ENCODE results near the gene TAPBP. TPM values are rescaled to one million over a fixed set of nuclear protein-coding genes. Genes with fewer than 3 reads are reported as not detected.
A peak's percentile ranks its signal among the peaks of the same experiment; 100 is the strongest.

TAPBP gene
- total RNA-seq, 1 experiment from 2014 or later, result 80.1 TPM

DNA sequence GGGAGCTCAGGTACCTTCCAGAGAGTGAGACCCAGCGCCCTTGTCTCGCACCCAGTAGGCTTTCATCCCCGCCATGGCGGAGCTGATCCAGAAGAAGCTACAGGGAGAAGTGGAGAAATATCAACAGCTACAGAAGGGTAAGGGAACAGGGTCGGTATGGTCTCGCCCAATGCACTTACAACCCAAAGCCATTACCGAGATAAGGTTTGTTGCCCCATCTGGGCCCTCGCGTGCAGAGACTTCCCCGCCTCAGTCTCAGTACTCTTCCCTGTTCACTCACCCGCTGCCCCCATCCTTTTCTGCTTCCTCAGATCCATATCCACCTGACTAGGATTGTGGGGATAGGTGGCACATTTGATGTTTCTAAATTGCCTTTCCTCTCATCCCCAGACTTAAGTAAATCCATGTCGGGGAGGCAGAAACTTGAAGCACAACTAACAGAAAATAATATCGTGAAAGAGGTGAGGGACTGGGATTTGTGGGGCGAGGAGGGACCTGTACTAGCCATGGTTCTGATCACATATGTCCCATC lies 24.0 kb downstream of the TAPBP start:
- H4K20me1 ChIP-seq (ENCODE audit: insufficient read depth), result no peaks in the 10 kb centered on the region
- intact Hi-C loops (cut with micrococcal nuclease), result loop anchor here (5.0 kb wide), 1 partner anchor 102 kb away; the partner anchor contains the start of gene KIFC1
- RAD21 ChIA-PET (ENCODE audit: low non-redundant PET in 1 of 2, low total read pairs in 2 of 2, uncharacterized antibody in 2 of 2, unreplicated experiment in 2 of 2), result no interaction called here
- peak overlapping the region; percentile 97 for H3K4me3 ChIP-seq (replicated peaks in 1 of 2; ENCODE audit: low read depth in 1 of 2, low read length in 2 of 2)
- TF ChIP-seq POLR2A (IDR thresholded peaks at IDR 0.05; ENCODE audit: borderline replicate concordance, extremely low read depth, insufficient read depth, insufficient read length), result no peak
- no peak for TF ChIP-seq EZH2phosphoT487 (IDR thresholded peaks at IDR 0.05; ENCODE audit: borderline replicate concordance)
- TF ChIP-seq, protein P1, sequence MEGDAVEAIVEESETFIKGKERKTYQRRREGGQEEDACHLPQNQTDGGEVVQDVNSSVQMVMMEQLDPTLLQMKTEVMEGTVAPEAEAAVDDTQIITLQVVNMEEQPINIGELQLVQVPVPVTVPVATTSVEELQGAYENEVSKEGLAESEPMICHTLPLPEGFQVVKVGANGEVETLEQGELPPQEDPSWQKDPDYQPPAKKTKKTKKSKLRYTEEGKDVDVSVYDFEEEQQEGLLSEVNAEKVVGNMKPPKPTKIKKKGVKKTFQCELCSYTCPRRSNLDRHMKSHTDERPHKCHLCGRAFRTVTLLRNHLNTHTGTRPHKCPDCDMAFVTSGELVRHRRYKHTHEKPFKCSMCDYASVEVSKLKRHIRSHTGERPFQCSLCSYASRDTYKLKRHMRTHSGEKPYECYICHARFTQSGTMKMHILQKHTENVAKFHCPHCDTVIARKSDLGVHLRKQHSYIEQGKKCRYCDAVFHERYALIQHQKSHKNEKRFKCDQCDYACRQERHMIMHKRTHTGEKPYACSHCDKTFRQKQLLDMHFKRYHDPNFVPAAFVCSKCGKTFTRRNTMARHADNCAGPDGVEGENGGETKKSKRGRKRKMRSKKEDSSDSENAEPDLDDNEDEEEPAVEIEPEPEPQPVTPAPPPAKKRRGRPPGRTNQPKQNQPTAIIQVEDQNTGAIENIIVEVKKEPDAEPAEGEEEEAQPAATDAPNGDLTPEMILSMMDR (IDR thresholded peaks at IDR 0.05 in 2 of 3, conservative IDR thresholded peaks at IDR 0.05 in 1 of 3; ENCODE audit: borderline replicate concordance in 1 of 3, insufficient read depth in 1 of 3, low read depth in 2 of 3, low read length in 2 of 3), result no peak
- TF ChIP-seq RAD21 (IDR thresholded peaks at IDR 0.05; ENCODE audit: low read depth), result no peak
- TF ChIP-seq CEBPB (IDR thresholded peaks at IDR 0.05; ENCODE audit: low read depth), result no peak
- TF ChIP-seq, protein P2, sequence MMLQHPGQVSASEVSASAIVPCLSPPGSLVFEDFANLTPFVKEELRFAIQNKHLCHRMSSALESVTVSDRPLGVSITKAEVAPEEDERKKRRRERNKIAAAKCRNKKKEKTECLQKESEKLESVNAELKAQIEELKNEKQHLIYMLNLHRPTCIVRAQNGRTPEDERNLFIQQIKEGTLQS (IDR thresholded peaks at IDR 0.05), result no peak
- TF ChIP-seq, protein P3, sequence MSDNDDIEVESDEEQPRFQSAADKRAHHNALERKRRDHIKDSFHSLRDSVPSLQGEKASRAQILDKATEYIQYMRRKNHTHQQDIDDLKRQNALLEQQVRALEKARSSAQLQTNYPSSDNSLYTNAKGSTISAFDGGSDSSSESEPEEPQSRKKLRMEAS (IDR thresholded peaks at IDR 0.05), result no peak
- no peak for TF ChIP-seq EGR1 (IDR thresholded peaks at IDR 0.05; ENCODE audit: low read depth)
- no peak for TF ChIP-seq FOSL1 (IDR thresholded peaks at IDR 0.05; ENCODE audit: low read depth)
- TF ChIP-seq SP1 (IDR thresholded peaks at IDR 0.05; ENCODE audit: low read depth), result no peak
- no peak for TF ChIP-seq CBX3 (IDR thresholded peaks at IDR 0.05; ENCODE audit: low read depth)
- no peak for TF ChIP-seq ZNF274 (IDR thresholded peaks at IDR 0.05; ENCODE audit: low read depth, low read length)
- TF ChIP-seq JUND (IDR thresholded peaks at IDR 0.05), result no peak
- TF ChIP-seq SIN3A (IDR thresholded peaks at IDR 0.05; ENCODE audit: low read depth), result no peak
- no peak for TF ChIP-seq YY1 (IDR thresholded peaks at IDR 0.05; ENCODE audit: extremely low read depth, insufficient replicate concordance, low read depth, low read length)
- BruUV-seq (replicated peaks), result TSS peak; percentile 88
- H3K9me2 ChIP-seq (ENCODE audit: insufficient read depth), result no peaks in the 10 kb centered on the region
- no peaks in the 10 kb centered on the region for H3K27me3 ChIP-seq (ENCODE audit: insufficient read depth, low read length)
- peaks cover 21 to 27% of the 10 kb centered on the region in 2 experiments; a peak in 3 of 4 replicates for H3K36me3 ChIP-seq (ENCODE audit: control insufficient read depth in 1 of 2, insufficient read depth in 2 of 2, low read length in 2 of 2)
- ATAC-seq (peak; percentile 35), DNase-seq (ENCODE audit: low read depth, low spot score) (no peak)
- H3K9ac ChIP-seq (ENCODE audit: low read length), result peak overlapping the region; percentile 90
- POLR2A ChIA-PET, result interaction anchor here (1.1 to 2.1 kb wide), 6 partner anchors 8 to 28 kb away, joined by 4 to 11 read pairs (median 10); partner anchors contain the start of genes B3GALT4, RGL2, RPS18 and VPS52
- H3K9me3 ChIP-seq (ENCODE audit: control insufficient read depth in 1 of 2, insufficient read depth in 1 of 2, low read depth in 1 of 2, low read length in 2 of 2), result no peaks in the 10 kb centered on the region
- H3K4me2 ChIP-seq (ENCODE audit: low read length), result peak overlapping the region; percentile 96
- CTCF ChIA-PET, result interaction anchor here (1.1 to 2.3 kb wide), 5 partner anchors 8 to 13 kb away, joined by 3 to 11 read pairs (median 6); partner anchors contain the start of genes B3GALT4 and RGL2
- peak overlapping the region; percentile 67 for H3K27ac ChIP-seq (ENCODE audit: low read depth, low read length)
- peaks cover 53% of the 10 kb centered on the region for H3K79me2 ChIP-seq (ENCODE audit: insufficient read depth, low read length)
- H3K4me1 ChIP-seq (ENCODE audit: control insufficient read depth in 1 of 2, insufficient read depth in 2 of 2, low read length in 2 of 2), result peaks cover 10 to 15% of the 10 kb centered on the region in 2 experiments
- no peak overlapping the region for H2AFZ ChIP-seq (ENCODE audit: low read depth, low read length, poor library complexity, severe bottlenecking)

All from HCT116 (cell line).